LNCAP (cell line): ENCODE measurements around the gene MAP2.

Experiments used
- TF ChIP-seq, protein P1 (sequence below): fragments of 450-650 bp; IDR thresholded peaks from 2 replicates; pipeline ENCODE4 v1.5.1; 2017; ENCODE audit warnings: mild to moderate bottlenecking

Gene MAP2

DNA sequence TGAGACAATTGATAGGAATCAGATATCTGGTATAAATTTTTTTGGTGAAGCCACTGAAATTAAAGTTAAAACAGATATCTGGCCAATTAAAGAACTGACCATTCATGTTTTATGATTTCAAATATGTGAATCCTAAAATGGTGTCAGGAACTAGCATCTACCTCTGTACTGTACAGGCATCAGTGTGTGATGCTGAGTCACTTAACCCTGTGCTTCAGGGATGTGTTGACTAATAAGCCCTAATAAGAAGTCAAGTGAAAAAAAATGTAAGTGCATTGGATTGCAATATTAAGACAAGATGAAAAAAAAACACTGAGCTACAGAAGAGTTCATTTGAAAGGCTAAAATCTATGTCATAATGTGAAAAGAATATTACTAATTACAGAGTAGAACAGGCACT, 338.7 kb downstream of the MAP2 start:
- TF ChIP-seq, protein P1, sequence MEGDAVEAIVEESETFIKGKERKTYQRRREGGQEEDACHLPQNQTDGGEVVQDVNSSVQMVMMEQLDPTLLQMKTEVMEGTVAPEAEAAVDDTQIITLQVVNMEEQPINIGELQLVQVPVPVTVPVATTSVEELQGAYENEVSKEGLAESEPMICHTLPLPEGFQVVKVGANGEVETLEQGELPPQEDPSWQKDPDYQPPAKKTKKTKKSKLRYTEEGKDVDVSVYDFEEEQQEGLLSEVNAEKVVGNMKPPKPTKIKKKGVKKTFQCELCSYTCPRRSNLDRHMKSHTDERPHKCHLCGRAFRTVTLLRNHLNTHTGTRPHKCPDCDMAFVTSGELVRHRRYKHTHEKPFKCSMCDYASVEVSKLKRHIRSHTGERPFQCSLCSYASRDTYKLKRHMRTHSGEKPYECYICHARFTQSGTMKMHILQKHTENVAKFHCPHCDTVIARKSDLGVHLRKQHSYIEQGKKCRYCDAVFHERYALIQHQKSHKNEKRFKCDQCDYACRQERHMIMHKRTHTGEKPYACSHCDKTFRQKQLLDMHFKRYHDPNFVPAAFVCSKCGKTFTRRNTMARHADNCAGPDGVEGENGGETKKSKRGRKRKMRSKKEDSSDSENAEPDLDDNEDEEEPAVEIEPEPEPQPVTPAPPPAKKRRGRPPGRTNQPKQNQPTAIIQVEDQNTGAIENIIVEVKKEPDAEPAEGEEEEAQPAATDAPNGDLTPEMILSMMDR: no peak

DNA sequence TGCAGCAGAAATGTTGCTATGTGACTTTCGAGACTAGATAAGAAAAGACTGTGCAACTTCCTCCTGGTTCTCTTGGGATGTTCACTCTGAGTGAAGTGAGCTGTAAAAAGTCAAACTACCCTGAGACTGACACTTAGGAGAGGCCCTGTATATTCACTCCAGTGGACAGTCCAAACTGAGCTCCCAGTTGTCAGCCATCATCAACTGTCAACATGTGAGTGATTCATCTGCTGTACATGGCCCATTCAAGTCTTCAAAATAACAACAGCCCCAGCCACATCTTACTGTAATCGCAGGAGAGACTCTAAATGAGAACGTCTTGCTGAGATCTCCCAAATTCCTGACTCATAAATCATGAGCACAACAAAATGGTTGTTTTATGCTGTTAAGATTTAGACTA, 339.3 kb downstream of the MAP2 start:
- TF ChIP-seq, protein P1: no peak

DNA sequence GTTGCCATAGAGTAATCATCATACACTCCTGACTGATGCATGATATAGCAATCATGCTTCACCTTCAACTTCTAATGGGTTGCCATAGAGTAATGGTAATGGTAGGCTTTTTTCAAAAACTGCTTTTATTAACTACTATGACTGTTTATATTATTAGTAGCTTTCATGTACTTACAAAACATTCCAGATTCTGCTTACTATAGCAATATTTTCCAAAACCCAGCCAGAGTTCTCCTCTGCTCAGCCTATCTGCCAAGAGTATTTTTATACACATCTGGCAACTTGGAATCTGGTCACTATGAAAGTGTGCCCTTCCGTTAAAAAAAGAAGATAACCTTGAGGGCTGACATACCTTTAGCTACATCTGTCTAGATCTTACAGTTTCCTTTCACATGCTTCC, 342.8 kb downstream of the MAP2 start:
- TF ChIP-seq, protein P1: no peak

DNA sequence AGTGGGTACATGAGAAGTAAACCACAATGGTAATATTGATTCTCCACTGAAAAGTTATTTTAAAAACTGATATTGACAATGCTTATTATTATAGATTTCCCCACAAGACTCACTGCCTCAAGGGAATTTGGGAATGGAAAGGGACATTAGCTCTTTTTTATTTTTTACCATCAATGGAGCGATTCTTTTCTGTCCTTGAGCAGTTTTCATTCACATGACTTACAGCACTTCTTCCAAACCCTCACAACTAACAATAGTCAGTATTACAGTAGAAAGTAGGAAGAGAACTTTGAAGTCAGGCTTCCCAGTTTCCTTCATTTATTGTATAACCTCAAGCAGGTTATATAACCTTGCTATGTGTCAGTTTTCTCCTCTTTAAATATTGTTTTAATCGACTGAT, 343.5 kb downstream of the MAP2 start:
- TF ChIP-seq, protein P1: no peak

DNA sequence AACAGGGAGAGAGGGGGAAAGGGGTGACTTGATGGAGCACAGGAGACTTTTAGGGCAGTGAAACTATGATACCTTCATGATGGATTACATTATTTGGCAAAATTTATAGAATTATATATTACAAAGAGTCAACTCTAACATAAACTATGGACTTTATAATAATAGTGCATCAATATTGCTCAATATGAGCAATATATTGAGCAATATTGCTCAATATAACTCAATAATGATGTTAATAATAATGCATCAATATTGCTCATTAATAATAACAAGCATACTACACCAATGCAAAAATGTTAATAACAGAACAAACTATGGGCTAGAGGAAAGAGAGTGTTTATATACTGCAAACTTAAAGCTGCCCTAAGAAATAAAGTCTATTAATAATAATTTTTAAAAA, 344.7 kb downstream of the MAP2 start:
- TF ChIP-seq, protein P1: no peak

DNA sequence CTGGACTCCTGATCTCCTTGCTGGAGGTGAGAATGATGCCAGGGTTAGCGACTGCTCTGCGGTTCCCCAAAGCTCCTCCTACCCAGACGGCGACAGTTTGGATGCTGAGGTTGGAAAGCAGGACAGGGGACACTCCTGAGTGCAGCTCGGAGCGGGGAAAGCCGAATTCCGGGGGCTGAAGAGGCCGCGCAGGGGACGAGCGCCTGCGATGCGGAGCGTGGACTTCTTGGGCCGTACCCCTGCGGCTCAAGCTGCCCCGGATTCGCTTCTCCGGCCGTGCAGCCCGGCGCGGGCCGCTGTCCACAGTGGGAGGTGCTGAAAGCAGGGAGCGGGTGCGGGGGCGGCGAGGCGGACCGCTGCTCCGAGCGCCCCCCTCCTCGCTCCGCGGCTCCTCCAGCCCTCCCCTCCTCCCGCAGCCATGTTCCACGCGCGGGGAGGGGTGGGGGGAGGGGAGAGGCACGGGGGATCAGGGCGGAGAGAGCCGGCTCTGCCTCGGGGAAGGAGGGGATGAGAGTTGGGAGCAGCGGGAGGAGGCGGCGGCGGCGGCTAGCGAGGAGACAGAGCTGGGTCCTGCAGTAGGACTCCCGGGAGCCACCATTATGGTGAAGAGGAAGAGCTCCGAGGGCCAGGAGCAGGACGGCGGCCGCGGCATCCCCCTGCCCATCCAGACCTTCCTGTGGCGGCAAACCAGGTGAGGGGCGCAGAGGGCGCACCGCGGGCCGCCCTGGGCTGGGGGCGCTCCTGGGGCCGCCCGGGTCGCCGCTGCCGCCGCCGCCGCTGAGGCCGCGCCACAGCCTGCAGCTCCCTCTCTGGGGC, 347.8 kb downstream of the MAP2 start, which contains the start of gene UNC80:
TSS of gene UNC80 (plus strand) at position 359 of the 816 bp plus-strand sequence. CDS start at position 600, 241 bp downstream.
- TF ChIP-seq, protein P1: no peak

DNA sequence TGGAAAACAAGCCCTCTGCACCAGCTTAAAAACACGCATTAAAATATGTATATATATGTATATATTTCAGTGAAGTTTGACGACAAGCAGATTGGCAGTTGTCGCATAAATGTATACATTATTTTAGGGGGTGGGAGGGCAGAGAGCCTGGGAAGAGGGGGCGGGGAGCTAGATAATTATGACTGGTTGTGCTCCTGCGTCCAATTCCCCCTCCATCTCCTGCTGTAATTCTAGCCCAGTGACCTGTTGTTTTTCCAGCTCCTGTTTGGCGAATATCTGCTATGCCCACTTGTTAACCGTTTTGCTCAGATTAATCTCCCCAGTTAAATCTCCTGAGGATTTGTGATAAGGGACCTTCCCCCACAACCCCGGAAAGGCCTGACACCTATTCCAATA, 348.4 kb downstream of the MAP2 start:
- TF ChIP-seq, protein P1: no peak

DNA sequence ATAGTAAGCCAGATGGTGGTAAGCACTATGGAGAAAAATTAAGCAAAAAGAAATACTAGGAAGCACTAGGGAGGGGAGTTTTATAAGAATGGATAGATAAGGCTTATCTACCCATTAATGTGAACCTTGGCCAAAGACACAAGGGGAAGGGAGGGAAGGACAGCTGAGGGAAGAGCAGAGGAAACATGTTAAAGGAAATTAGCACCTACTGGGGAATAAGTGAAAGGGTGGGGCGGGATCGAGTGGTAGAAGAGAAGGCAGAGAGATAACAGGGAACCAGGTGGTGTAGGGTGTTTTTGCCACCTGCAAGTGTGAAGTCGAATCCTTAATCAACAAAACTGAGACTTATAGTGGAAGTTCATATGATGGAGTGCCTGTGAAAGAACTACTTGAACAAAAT, 349.5 kb downstream of the MAP2 start:
- TF ChIP-seq, protein P1: no peak
